ENCODE measurements around the gene SOX9.
"Not testable (repeated sequence)": the region's sequence is repeated elsewhere in the genome, so short reads cannot be mapped to it uniquely, and the experiment has no call there.

SOX9 gene

GRCh38 chr17:72126575-72127486, 6.0 kb downstream of the SOX9 start:
- no peak for DNase-seq (ENCODE audit: low read depth)

GRCh38 chr17:72128039-72128438, 7.2 kb downstream of the SOX9 start:
- no peak for DNase-seq (ENCODE audit: low read depth)

- no peak for DNase-seq (ENCODE audit: low read depth)
Measured at GRCh38 chr17:72134608-72135394, 14.0 kb downstream of the SOX9 start.

GRCh38 chr17:72135546-72136325, 14.9 kb downstream of the SOX9 start:
- no peak for DNase-seq (ENCODE audit: low read depth)

- no peak for DNase-seq (ENCODE audit: low read depth)
Measured at GRCh38 chr17:72136692-72137091, 15.9 kb downstream of the SOX9 start.

- no peak for DNase-seq (ENCODE audit: low read depth)
Measured at GRCh38 chr17:72137161-72137560, 16.3 kb downstream of the SOX9 start.

- DNase-seq (ENCODE audit: low read depth), result no peak
Measured at GRCh38 chr17:72139212-72139611, 18.4 kb downstream of the SOX9 start.

GRCh38 chr17:72141336-72141735, 20.5 kb downstream of the SOX9 start:
- no peak for DNase-seq (ENCODE audit: low read depth)

- not testable (repeated sequence) for DNase-seq (ENCODE audit: low read depth)
Measured at GRCh38 chr17:72142097-72142496, 21.3 kb downstream of the SOX9 start.

GRCh38 chr17:72142614-72143013, 21.8 kb downstream of the SOX9 start:
- no peak for DNase-seq (ENCODE audit: low read depth)

- DNase-seq (ENCODE audit: low read depth), result no peak
Measured at GRCh38 chr17:72143245-72143644, 22.4 kb downstream of the SOX9 start.

GRCh38 chr17:72144101-72144500, 23.3 kb downstream of the SOX9 start:
- no peak for DNase-seq (ENCODE audit: low read depth)

- DNase-seq (ENCODE audit: low read depth), result no peak
Measured at GRCh38 chr17:72145562-72145961, 24.7 kb downstream of the SOX9 start.

GRCh38 chr17:72145962-72146361, 25.1 kb downstream of the SOX9 start:
- no peak for DNase-seq (ENCODE audit: low read depth)

GRCh38 chr17:72146371-72146770, 25.6 kb downstream of the SOX9 start:
- DNase-seq (ENCODE audit: low read depth), result no peak

GRCh38 chr17:72150632-72151460, 30.0 kb downstream of the SOX9 start:
- no peak for DNase-seq (ENCODE audit: low read depth)

GRCh38 chr17:72151565-72152386, 31.0 kb downstream of the SOX9 start:
- DNase-seq (ENCODE audit: low read depth), result no peak

- DNase-seq (ENCODE audit: low read depth), result no peak
Measured at GRCh38 chr17:72152387-72152929, 31.6 kb downstream of the SOX9 start.

- no peak for DNase-seq (ENCODE audit: low read depth)
Measured at GRCh38 chr17:72158895-72159885, 38.4 kb downstream of the SOX9 start.
